ENCODE results near the gene TMEM9.

The TMEM9 gene

GRCh38 chr1:201145132-201145531 is 9.1 kb downstream of the TMEM9 start:
- TF ChIP-seq EGR1 (IDR thresholded peaks at IDR 0.05) (no peak), TAF1 (IDR thresholded peaks at IDR 0.05; ENCODE audit: low read depth) (no peak), NFIC (IDR thresholded peaks at IDR 0.05) (no peak), FOXM1 (IDR thresholded peaks at IDR 0.05; ENCODE audit: borderline replicate concordance, low read depth) (no peak), RAD21 (IDR thresholded peaks at IDR 0.05; ENCODE audit: low read depth) (no peak)

GRCh38 chr1:201144701-201145100 is 9.6 kb downstream of the TMEM9 start:
- no peak for TF ChIP-seq TAF1 (IDR thresholded peaks at IDR 0.05; ENCODE audit: low read depth)
- TF ChIP-seq YY1 (IDR thresholded peaks at IDR 0.05; ENCODE audit: low read depth), result no peak
- TF ChIP-seq FOXM1 (IDR thresholded peaks at IDR 0.05; ENCODE audit: borderline replicate concordance, low read depth), result no peak
- TF ChIP-seq EP300 (IDR thresholded peaks at IDR 0.05; ENCODE audit: borderline replicate concordance), result no peak
- no peak for TF ChIP-seq ZBTB7A (IDR thresholded peaks at IDR 0.05; ENCODE audit: low read depth)
- no peak for TF ChIP-seq CEBPB (IDR thresholded peaks at IDR 0.05)
- no peak for TF ChIP-seq NFIC (IDR thresholded peaks at IDR 0.05)
- no peak for TF ChIP-seq TCF12 (IDR thresholded peaks at IDR 0.05; ENCODE audit: low read depth)
- no peak for TF ChIP-seq RAD21 (IDR thresholded peaks at IDR 0.05; ENCODE audit: low read depth)
- TF ChIP-seq, protein P1, sequence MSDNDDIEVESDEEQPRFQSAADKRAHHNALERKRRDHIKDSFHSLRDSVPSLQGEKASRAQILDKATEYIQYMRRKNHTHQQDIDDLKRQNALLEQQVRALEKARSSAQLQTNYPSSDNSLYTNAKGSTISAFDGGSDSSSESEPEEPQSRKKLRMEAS (IDR thresholded peaks at IDR 0.05), result no peak
- TF ChIP-seq, protein P2, sequence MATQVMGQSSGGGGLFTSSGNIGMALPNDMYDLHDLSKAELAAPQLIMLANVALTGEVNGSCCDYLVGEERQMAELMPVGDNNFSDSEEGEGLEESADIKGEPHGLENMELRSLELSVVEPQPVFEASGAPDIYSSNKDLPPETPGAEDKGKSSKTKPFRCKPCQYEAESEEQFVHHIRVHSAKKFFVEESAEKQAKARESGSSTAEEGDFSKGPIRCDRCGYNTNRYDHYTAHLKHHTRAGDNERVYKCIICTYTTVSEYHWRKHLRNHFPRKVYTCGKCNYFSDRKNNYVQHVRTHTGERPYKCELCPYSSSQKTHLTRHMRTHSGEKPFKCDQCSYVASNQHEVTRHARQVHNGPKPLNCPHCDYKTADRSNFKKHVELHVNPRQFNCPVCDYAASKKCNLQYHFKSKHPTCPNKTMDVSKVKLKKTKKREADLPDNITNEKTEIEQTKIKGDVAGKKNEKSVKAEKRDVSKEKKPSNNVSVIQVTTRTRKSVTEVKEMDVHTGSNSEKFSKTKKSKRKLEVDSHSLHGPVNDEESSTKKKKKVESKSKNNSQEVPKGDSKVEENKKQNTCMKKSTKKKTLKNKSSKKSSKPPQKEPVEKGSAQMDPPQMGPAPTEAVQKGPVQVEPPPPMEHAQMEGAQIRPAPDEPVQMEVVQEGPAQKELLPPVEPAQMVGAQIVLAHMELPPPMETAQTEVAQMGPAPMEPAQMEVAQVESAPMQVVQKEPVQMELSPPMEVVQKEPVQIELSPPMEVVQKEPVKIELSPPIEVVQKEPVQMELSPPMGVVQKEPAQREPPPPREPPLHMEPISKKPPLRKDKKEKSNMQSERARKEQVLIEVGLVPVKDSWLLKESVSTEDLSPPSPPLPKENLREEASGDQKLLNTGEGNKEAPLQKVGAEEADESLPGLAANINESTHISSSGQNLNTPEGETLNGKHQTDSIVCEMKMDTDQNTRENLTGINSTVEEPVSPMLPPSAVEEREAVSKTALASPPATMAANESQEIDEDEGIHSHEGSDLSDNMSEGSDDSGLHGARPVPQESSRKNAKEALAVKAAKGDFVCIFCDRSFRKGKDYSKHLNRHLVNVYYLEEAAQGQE (IDR thresholded peaks at IDR 0.05; ENCODE audit: low read depth), result no peak
- TF ChIP-seq TEAD4 (IDR thresholded peaks at IDR 0.05), result no peak
- TF ChIP-seq CREB1 (IDR thresholded peaks at IDR 0.05; ENCODE audit: low read depth), result no peak
- TF ChIP-seq, protein P3, sequence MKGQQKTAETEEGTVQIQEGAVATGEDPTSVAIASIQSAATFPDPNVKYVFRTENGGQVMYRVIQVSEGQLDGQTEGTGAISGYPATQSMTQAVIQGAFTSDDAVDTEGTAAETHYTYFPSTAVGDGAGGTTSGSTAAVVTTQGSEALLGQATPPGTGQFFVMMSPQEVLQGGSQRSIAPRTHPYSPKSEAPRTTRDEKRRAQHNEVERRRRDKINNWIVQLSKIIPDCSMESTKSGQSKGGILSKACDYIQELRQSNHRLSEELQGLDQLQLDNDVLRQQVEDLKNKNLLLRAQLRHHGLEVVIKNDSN (IDR thresholded peaks at IDR 0.05), result no peak
- TF ChIP-seq EGR1 (IDR thresholded peaks at IDR 0.05), result no peak

GRCh38 chr1:201143726-201144635 is 10.3 kb downstream of the TMEM9 start:
- TF ChIP-seq ZBTB7A (IDR thresholded peaks at IDR 0.05; ENCODE audit: low read depth) (no peak), NFIC (IDR thresholded peaks at IDR 0.05) (no peak), FOXM1 (IDR thresholded peaks at IDR 0.05; ENCODE audit: borderline replicate concordance, low read depth) (no peak), TAF1 (IDR thresholded peaks at IDR 0.05; ENCODE audit: low read depth) (no peak)
- TF ChIP-seq, protein P3 (IDR thresholded peaks at IDR 0.05), result no peak
- TF ChIP-seq, protein P2 (IDR thresholded peaks at IDR 0.05; ENCODE audit: low read depth), result no peak

DNA sequence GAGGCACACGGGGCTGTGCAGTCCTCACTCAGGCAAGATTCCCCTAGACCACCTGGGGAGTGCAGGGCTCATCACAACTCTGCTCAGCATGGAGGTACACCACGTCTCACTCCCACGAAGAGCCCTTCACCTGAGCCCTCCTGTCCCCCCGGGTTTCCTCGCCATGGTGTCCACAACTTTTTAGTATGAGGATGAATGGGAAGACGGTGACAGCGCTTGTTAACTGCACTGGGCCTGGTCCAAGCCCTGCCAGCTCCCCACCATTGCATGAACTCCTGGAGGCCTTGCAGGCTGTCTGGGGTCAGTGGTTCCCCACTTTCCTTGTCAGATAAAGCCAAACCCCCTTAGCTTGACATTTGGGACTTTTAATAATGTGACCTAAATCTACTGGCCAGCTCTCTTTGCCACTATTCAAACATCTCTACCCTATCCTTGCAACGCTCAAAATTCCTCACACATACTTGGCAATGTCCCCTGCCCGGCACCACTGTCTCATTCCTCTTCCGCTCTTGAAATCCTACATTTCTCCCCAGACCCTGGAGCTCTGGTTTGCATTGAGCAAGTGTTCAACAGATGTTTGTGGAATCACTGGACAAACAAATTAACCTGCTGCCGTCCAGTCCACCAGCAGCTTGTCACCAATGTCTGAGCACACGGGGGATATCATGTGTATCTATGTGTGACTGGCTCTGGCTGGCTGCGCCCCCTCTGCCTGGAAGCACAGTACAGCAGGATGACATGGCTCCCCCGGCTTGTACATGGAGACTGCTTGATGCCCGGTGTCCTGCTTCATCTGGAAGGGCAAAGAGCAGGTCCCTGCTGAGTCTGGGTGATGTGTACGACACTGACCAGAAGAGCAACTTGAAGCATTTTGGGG is 11.2 kb downstream of the TMEM9 start:
- no peak for TF ChIP-seq FOXM1 (IDR thresholded peaks at IDR 0.05; ENCODE audit: borderline replicate concordance, low read depth)
- TF ChIP-seq ZBTB7A (IDR thresholded peaks at IDR 0.05; ENCODE audit: low read depth), result no peak
- TF ChIP-seq TEAD4 (IDR thresholded peaks at IDR 0.05), result no peak
- no peak for TF ChIP-seq RAD21 (IDR thresholded peaks at IDR 0.05; ENCODE audit: low read depth)
- no peak for TF ChIP-seq CREB1 (IDR thresholded peaks at IDR 0.05; ENCODE audit: low read depth)
- no peak for TF ChIP-seq EP300 (IDR thresholded peaks at IDR 0.05; ENCODE audit: borderline replicate concordance)
- no peak for TF ChIP-seq NFIC (IDR thresholded peaks at IDR 0.05)
- TF ChIP-seq, protein P3 (IDR thresholded peaks at IDR 0.05), result no peak
- TF ChIP-seq YY1 (IDR thresholded peaks at IDR 0.05; ENCODE audit: low read depth), result no peak
- no peak for TF ChIP-seq TAF1 (IDR thresholded peaks at IDR 0.05; ENCODE audit: low read depth)
- TF ChIP-seq, protein P2 (IDR thresholded peaks at IDR 0.05; ENCODE audit: low read depth), result no peak
- no peak for TF ChIP-seq TCF12 (IDR thresholded peaks at IDR 0.05; ENCODE audit: low read depth)
- TF ChIP-seq, protein P1 (IDR thresholded peaks at IDR 0.05), result no peak
- no peak for TF ChIP-seq EGR1 (IDR thresholded peaks at IDR 0.05)
- TF ChIP-seq CEBPB (IDR thresholded peaks at IDR 0.05), result no peak

Measured in Ishikawa (cell line).